Aorta (tissue), 5 donors: ENCODE results near the gene SON. TPM values are rescaled to one million over a fixed set of nuclear protein-coding genes. Genes with fewer than 3 reads are reported as not detected.

Source experiments
- ATAC-seq: fragments of 200-7000 bp; cut with Tn5 transposase; one replicate; pipeline ENCODE4 v1.9.1; 2022; ENCODE audit warnings: moderate library complexity; ENCODE audit not compliant: low FRiP score
- DNase-seq, 2 donors: peaks; one replicate each; pipeline ENCODE4 v3.0.0-alpha.2; 2020
- H3K27ac ChIP-seq, 2 donors: one replicate each; pipeline ENCODE4 v1.5.1; 2013; ENCODE audit warnings: low read length in 2 of 2, mild to moderate bottlenecking in 2 of 2, moderate library complexity in 2 of 2, control low read depth in 1 of 2, inconsistent platforms in 1 of 2, low read depth in 1 of 2
- H3K27me3 ChIP-seq, 2 donors: one replicate each; pipeline ENCODE4 v1.6.1; 2013; ENCODE audit warnings: control low read depth in 1 of 2, low read length in 1 of 2, mild to moderate bottlenecking in 1 of 2, moderate library complexity in 1 of 2; ENCODE audit not compliant: insufficient read depth in 2 of 2, control insufficient read depth in 1 of 2
- H3K36me3 ChIP-seq, 2 donors: one replicate each; pipeline ENCODE4 v1.6.1; 2013; ENCODE audit warnings: control low read depth in 1 of 2, low read length in 1 of 2, mild to moderate bottlenecking in 1 of 2; ENCODE audit not compliant: insufficient read depth in 2 of 2, control insufficient read depth in 1 of 2
- H3K4me1 ChIP-seq, 2 donors: one replicate each; pipeline ENCODE4 v1.6.1; 2013; ENCODE audit warnings: low read length in 2 of 2, control low read depth in 1 of 2, mild to moderate bottlenecking in 1 of 2, moderate library complexity in 1 of 2; ENCODE audit not compliant: insufficient read depth in 2 of 2, control insufficient read depth in 1 of 2
- H3K4me3 ChIP-seq, 2 donors: one replicate each; pipeline ENCODE4 v1.5.1; 2013; ENCODE audit warnings: low read length in 2 of 2, control low read depth in 1 of 2, mild to moderate bottlenecking in 1 of 2
- H3K9me3 ChIP-seq: one replicate; pipeline ENCODE4 v1.6.1; 2013; ENCODE audit warnings: mild to moderate bottlenecking, low read length; ENCODE audit not compliant: control insufficient read depth
- WGBS, 2 donors: extraction: QIAGEN DNeasy Blood & Tissue Kit; methylation state at CpG; one replicate each; pipeline ENCODE4 v1.1.7; 2013; 5-methylcytosine and 5-hydroxymethylcytosine counted together
- intact Hi-C, 2 donors: fragments of 100-400 bp; cut with DNase I; formaldehyde crosslinking; loops; one replicate each; pipeline versions ENCODE4 v1.14.2 to v1.15.0; 2022
- polyA plus RNA-seq, 2 donors: library from polyadenylated mRNA; stranded (reverse); fragments of 200-250 nt; gene quantifications; one replicate each; pipeline ENCODE4 v1.2.3, GENCODE V29; 2013
- total RNA-seq, 2 donors: library from RNA; stranded (reverse); fragmentation: NEBNext Ultra II Directional; extraction: Animal tissue kit (Norgen Biotek cat#: 25700); gene quantifications; one replicate each; pipeline ENCODE4 v1.2.1, GENCODE V29; 2021
- donor health status: healthy with polysubstance abuse.
- donor health status: Bipolar disorder and iron deficiency.
- donor health status: DM: no; HTN: no; CAD: no.
- donor health status: DM: no; HTN: no; CAD: no.
- donor health status: DM: yes; HTN: yes; CAD: no.

SON gene
- total and polyA plus RNA-seq, 4 donors, result 57.8 to 350 (median 303) TPM

DNA sequence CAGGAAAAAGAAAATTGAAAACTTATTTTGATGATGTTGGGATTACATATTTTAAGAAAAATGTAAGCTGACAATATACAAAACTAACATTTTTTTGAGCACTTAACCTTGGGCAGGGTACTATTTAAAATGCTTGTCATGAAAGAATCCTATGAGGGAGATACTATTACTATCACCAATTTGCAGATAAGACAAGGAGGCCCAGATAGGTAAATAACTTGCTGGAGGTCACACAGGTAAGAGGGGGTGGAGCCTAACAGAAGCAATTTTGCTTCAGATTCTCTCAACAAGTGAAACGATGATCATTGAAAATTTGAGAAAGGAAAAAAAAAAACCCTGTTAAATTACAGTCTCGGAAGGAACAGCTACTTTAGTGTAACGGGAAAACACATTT is 2.1 kb upstream of the SON start:
- no peak overlapping the region for H3K4me3 ChIP-seq

DNA sequence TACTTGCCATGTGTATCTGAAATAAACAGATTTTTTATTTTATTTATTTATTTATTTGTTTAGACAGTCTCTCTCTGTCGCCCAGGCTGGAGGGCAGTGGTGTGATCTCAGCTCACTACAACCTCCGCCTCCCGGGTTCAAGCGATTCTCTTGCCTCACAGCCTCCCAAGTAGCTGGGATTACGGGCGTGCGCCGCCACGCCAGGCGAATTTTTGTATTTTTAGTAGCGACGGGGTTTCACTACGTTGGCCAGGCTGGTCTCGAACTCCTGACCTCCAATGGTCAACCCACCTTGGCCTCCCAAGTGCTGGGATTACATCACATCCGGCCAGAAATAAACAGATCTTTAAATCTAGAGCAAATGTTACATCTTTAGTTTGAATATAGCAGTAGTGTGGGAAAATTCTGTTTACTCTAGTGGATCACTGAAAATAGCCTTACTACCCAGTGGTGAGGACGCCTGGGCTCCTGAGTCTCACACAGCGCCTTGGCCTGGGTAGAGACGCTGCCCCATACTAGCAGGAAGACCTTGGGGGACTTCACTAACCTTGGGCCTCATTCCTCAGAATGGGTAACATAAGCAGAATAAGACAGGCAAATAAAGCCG is 1.6 kb upstream of the SON start:
- 53 to 54% methylated on average over 19 of the region's 19 CpGs for WGBS, 2 donors
- DNase-seq (no peak), ATAC-seq (no peak)
- peak overlapping the region; percentile 2 to 56 for H3K27ac ChIP-seq
- no peaks in the 10 kb centered on the region for H3K9me3 ChIP-seq
- no peaks in the 10 kb centered on the region for H3K27me3 ChIP-seq
- H3K4me1 ChIP-seq, result no peaks in the 10 kb centered on the region
- H3K36me3 ChIP-seq, result no peaks in the 10 kb centered on the region
- H3K4me3 ChIP-seq, result peak overlapping the region; percentile 48 to 74
- intact Hi-C loops, result no loop called here

More for the DNA sequence above, 2.1 kb upstream of the SON start:
- H3K4me1 ChIP-seq, result no peaks in the 10 kb centered on the region
- intact Hi-C loops, result no loop called here
- DNase-seq (no peak), ATAC-seq (no peak)
- H3K9me3 ChIP-seq, result no peaks in the 10 kb centered on the region
- 78 to 84% methylated on average over 3 of the region's 3 CpGs for WGBS, 2 donors
- no peak overlapping the region for H3K27ac ChIP-seq
- no peaks in the 10 kb centered on the region for H3K36me3 ChIP-seq
- no peaks in the 10 kb centered on the region for H3K27me3 ChIP-seq

- intact Hi-C loops, result loop anchor here in 1 of 2 donors (2.0 kb wide), 1 partner anchor 47 kb away; the partner anchor contains the start of gene DONSON
- peak within 1 kb of the TSS; percentile 97 to 100 for H3K4me3 ChIP-seq
Measured at GRCh38 chr21:33541756-33542639, 840 bp upstream of the SON start, which contains the start of gene GART. GART (minus strand) TSS chr21:33542117; CDS start chr21:33539315, 2,802 bp downstream.

DNA sequence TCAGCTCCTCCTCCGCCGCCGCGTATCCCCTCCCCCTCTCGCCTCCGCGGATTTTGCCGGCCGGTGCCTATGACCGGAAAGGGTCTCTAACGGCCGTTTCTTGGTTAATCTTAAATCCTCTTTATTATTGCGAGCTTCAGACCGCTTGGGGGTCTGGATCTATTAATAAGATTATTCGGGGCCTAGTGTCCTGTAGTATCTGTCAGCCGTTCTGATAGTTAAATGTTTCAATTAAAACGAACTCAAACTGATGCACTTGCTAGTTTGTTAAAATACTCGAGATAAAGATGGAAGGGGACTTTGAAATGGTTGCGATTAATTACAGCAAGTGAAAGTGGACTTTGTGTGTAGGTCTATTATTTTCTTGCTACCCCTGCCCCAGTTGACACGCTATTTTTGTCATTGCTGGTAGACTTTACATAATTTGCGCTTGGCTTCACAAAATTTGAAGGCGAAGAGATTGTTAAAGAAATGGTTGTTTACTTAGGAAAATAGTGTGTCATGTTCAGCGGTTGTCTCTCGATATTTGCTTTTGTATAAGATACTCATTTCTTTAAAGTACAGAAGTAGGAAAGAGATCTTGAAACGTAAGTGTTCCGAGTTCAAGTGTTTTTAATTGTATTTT is 779 bp downstream of the SON start:
- no peaks in the 10 kb centered on the region for H3K4me1 ChIP-seq
- DNase-seq (peak in 1 of 2 donors; percentile 92), ATAC-seq (peak; percentile 39)
- no peaks in the 10 kb centered on the region for H3K9me3 ChIP-seq
- peak overlapping the region; percentile 97 to 100 for H3K4me3 ChIP-seq
- intact Hi-C loops, result loop anchor here in 1 of 2 donors (2.0 kb wide), 1 partner anchor 45 kb away; the partner anchor contains the start of gene DONSON
- WGBS, 2 donors, result 0% methylated on average over 26 of the region's 26 CpGs
- no peaks in the 10 kb centered on the region for H3K36me3 ChIP-seq
- H3K27ac ChIP-seq, result peak overlapping the region; percentile 74 to 94
- no peaks in the 10 kb centered on the region for H3K27me3 ChIP-seq

More at GRCh38 chr21:33541756-33542639, 840 bp upstream of the SON start, which contains the start of gene GART:
- H3K4me1 ChIP-seq, result no peaks in the 10 kb centered on the region
- peak within 1 kb of the TSS; percentile 88 to 96 for H3K27ac ChIP-seq
- no peaks in the 10 kb centered on the region for H3K27me3 ChIP-seq
- H3K36me3 ChIP-seq, result no peaks in the 10 kb centered on the region
- peak; percentile 89 to 94 for DNase-seq
- WGBS, 2 donors, result 0% methylated on average over 54 to 56 of the region's 56 CpGs
- peak; percentile 95 for ATAC-seq
- H3K9me3 ChIP-seq, result no peaks in the 10 kb centered on the region

DNA sequence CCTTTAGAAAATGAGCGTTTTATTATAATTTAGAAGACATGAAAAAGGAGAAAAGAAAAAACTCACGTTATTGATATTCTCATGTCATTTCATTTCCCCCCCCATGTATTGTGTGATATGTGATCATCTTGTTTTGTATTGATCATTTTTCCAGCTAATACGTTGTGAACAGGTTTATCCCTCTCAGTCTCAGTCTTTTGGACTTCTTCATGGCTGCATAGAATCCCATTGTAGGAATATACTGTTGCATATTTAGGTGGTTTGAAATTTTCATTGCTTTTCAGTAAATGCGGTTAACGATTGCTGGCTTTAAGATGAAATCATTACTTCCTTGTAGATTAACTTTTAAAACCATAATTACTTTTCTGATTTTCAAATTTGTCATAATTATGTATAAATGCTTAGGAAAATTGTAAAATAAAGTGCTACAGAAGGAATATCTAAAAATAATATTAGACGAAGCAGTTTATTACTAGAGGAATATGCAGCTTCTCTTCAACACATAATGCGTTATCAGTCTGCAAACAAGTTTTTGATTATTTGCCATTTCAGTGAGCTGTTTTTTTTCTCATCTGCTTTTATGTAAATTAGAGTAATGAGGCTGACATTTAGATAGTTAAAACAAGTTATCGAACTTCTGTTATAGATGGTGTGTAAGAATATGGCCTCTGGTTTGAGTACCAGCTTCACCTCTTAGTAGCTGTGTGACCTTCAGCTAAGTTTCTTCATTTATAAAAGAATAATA is 1.8 kb downstream of the SON start:
- H3K9me3 ChIP-seq, result no peaks in the 10 kb centered on the region
- WGBS, 2 donors, result 11 to 12% methylated on average over 8 of the region's 8 CpGs
- DNase-seq (no peak), ATAC-seq (no peak)
- no peaks in the 10 kb centered on the region for H3K4me1 ChIP-seq
- intact Hi-C loops, result no loop called here
- no peaks in the 10 kb centered on the region for H3K27me3 ChIP-seq
- H3K36me3 ChIP-seq, result no peaks in the 10 kb centered on the region
- H3K27ac ChIP-seq, result no peak overlapping the region
- peak overlapping the region; percentile 97 to 100 for H3K4me3 ChIP-seq

DNA sequence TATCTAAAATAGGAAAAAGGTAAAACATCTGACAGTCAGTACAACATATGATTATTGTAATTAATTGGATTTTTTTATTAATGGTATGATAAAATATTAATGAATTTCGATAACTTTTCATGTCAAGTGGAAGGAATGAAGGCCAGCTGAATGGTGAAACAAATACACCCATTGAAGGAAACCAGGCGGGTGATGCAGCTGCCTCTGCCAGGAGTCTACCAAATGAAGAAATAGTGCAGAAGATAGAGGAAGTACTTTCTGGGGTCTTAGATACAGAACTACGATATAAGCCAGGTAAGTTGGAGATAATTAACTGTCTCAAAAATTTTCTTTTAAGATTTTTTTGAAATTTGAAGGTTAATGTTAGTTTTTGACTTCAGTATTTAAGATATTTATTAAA is 3.2 kb downstream of the SON start:
- Histone ChIP-seq H3K36me3 (peaks cover 2 to 10% of the 10 kb centered on the region in 2 donors), H3K4me3 (no peak overlapping the region), H3K27ac (no peak overlapping the region), H3K4me1 (no peaks in the 10 kb centered on the region), H3K27me3 (no peaks in the 10 kb centered on the region), H3K9me3 (no peaks in the 10 kb centered on the region)
- intact Hi-C loops, result no loop called here
- WGBS, 2 donors, result 48 to 53% methylated on average over 3 of the region's 3 CpGs
- ATAC-seq (no peak), DNase-seq (no peak)

- Histone ChIP-seq H3K4me1 (no peaks in the 10 kb centered on the region), H3K27ac (no peak overlapping the region), H3K4me3 (no peak overlapping the region), H3K36me3 (peaks cover 23 to 30% of the 10 kb centered on the region in 2 donors), H3K9me3 (no peaks in the 10 kb centered on the region), H3K27me3 (no peaks in the 10 kb centered on the region)
- ATAC-seq (no peak), DNase-seq (no peak)
- intact Hi-C loops, result no loop called here
- 97% methylated on average over 19 of the region's 19 CpGs for WGBS, 2 donors
Measured at GRCh38 chr21:33549848-33550771, 7.3 kb downstream of the SON start.
